NCI-H1105 treated with DMSO at 0.1 percent for 48 hours (cell line): ENCODE data around the gene P4HTM.

Experiments used
- DNase-seq: peaks from one replicate; lab custom pipeline; 2025; lab: John Stamatoyannopoulos, UW

Gene P4HTM

GRCh38 chr3:48989796-48990635, at the start of gene P4HTM:
Gene P4HTM, plus strand, starts transcription at chr3:48990241. Its CDS starts 16 bp downstream, at chr3:48990257.
- peak; percentile 59 for DNase-seq

GRCh38 chr3:48945432-48945831, 44.6 kb upstream of the P4HTM start:
- DNase-seq = no peak

GRCh38 chr3:48945891-48946549, 44.0 kb upstream of the P4HTM start:
- DNase-seq = no peak

GRCh38 chr3:48949376-48949717, 40.7 kb upstream of the P4HTM start:
- DNase-seq = no peak

- DNase-seq = no peak
These were observed 40.0 kb upstream of the P4HTM start for GRCh38 chr3:48950051-48950450.

- DNase-seq = no peak
These were observed 38.3 kb upstream of the P4HTM start for GRCh38 chr3:48951764-48952163.

- no peak for DNase-seq
These were observed 37.4 kb upstream of the P4HTM start for GRCh38 chr3:48952510-48953118.

GRCh38 chr3:48957006-48957705, 32.9 kb upstream of the P4HTM start:
- no peak for DNase-seq

GRCh38 chr3:48960841-48961413, 29.1 kb upstream of the P4HTM start:
- no peak for DNase-seq

GRCh38 chr3:48962340-48962739, 27.7 kb upstream of the P4HTM start:
- DNase-seq = no peak

- no peak for DNase-seq
These were observed 27.1 kb upstream of the P4HTM start for GRCh38 chr3:48962939-48963338.

GRCh38 chr3:48963591-48963990, 26.4 kb upstream of the P4HTM start:
- no peak for DNase-seq

- no peak for DNase-seq
These were observed 23.7 kb upstream of the P4HTM start for GRCh38 chr3:48966367-48966766.

- no peak for DNase-seq
These were observed 23.1 kb upstream of the P4HTM start for GRCh38 chr3:48966876-48967361.

GRCh38 chr3:48970586-48970985, 19.5 kb upstream of the P4HTM start:
- no peak for DNase-seq

GRCh38 chr3:48974076-48974864, 15.8 kb upstream of the P4HTM start:
- DNase-seq = no peak

- no peak for DNase-seq
These were observed 10.6 kb upstream of the P4HTM start for GRCh38 chr3:48979451-48979850.

GRCh38 chr3:48980295-48980694, 9.7 kb upstream of the P4HTM start:
- no peak for DNase-seq

- no peak for DNase-seq
These were observed 8.0 kb upstream of the P4HTM start for GRCh38 chr3:48982016-48982415.

GRCh38 chr3:48982686-48983085, 7.4 kb upstream of the P4HTM start:
- DNase-seq = no peak

- no peak for DNase-seq
These were observed 6.9 kb upstream of the P4HTM start for GRCh38 chr3:48983096-48983495.
